OCI-LY1 (cell line): ENCODE measurements around the gene METTL21A.

Source experiments
- H2AFZ ChIP-seq: fragments of 200-600 bp; sonication (generic), shearing (Covaris generic); 2 replicates; pipeline ENCODE4 v1.6.0; 2014; ENCODE audit warnings: antibody characterized with exemption, mild to moderate bottlenecking, low read length
- H3F3A ChIP-seq: fragments of 200-600 bp; sonication (generic), shearing (Covaris generic); 2 replicates; pipeline ENCODE4 v1.6.0; 2014; ENCODE audit warnings: mild to moderate bottlenecking, antibody characterized with exemption, low read length, moderate library complexity; ENCODE audit not compliant: insufficient read depth
- H3K27ac ChIP-seq: fragments of 200-600 bp; sonication (generic); 2 replicates; pipeline ENCODE4 v1.5.1; 2014; ENCODE audit warnings: low read length, mixed run types, mild to moderate bottlenecking, low read depth; ENCODE audit not compliant: poor library complexity, severe bottlenecking
- H3K27me3 ChIP-seq: fragments of 200-600 bp; sonication (generic); 2 replicates; pipeline ENCODE4 v1.6.0; 2014; ENCODE audit warnings: antibody characterized with exemption, mild to moderate bottlenecking, low read length, moderate library complexity; ENCODE audit not compliant: insufficient read depth
- H3K36me3 ChIP-seq: fragments of 200-600 bp; sonication (generic); 2 replicates; pipeline ENCODE4 v1.6.1; 2014; ENCODE audit warnings: mild to moderate bottlenecking, antibody characterized with exemption, low read length, moderate library complexity, mixed read lengths; ENCODE audit not compliant: insufficient read depth
- H3K4me1 ChIP-seq: fragments of 200-600 bp; sonication (generic); 2 replicates; pipeline ENCODE4 v1.5.1; 2014; ENCODE audit warnings: mild to moderate bottlenecking, low read length, moderate library complexity; ENCODE audit not compliant: insufficient read depth, severe bottlenecking
- H3K4me2 ChIP-seq: fragments of 200-600 bp; sonication (generic), shearing (Covaris generic); 2 replicates; pipeline ENCODE4 v1.6.1; 2014; ENCODE audit warnings: low read length
- H3K4me3 ChIP-seq: fragments of 200-600 bp; sonication (generic); 2 replicates; pipeline ENCODE4 v1.5.1; 2014; ENCODE audit warnings: low read length, low read depth, mild to moderate bottlenecking, mixed read lengths; ENCODE audit not compliant: poor library complexity, severe bottlenecking
- H3K79me2 ChIP-seq: fragments of 200-600 bp; shearing (Covaris generic); 2 replicates; pipeline ENCODE4 v1.6.1; 2016; ENCODE audit warnings: mixed run types, low read length, mixed read lengths; ENCODE audit not compliant: insufficient read depth
- H3K9ac ChIP-seq: fragments of 200-600 bp; sonication (generic), shearing (Covaris generic); 2 replicates; pipeline ENCODE4 v1.6.1; 2014; ENCODE audit warnings: mild to moderate bottlenecking, low read length, mixed read lengths
- H3K9me2 ChIP-seq: fragments of 200-600 bp; sonication (generic), shearing (Covaris generic); 2 replicates; pipeline ENCODE4 v1.6.1; 2014; ENCODE audit warnings: low read depth, mild to moderate bottlenecking, low read length, mixed read lengths
- H3K9me3 ChIP-seq: fragments of 200-600 bp; shearing (Covaris generic); 2 replicates; pipeline ENCODE4 v1.6.1; 2014; ENCODE audit warnings: low read length, mixed read lengths
- H4K20me1 ChIP-seq: fragments of 200-600 bp; sonication (generic), shearing (Covaris generic); 2 replicates; pipeline ENCODE4 v1.6.0; 2016; ENCODE audit warnings: mild to moderate bottlenecking, low read length; ENCODE audit not compliant: insufficient read depth
- EZH2 ChIP-seq: fragments of 200-600 bp; sonication (generic), shearing (Covaris generic); IDR thresholded peaks from 2 replicates; pipeline ENCODE4 v1.8.0; 2017; ENCODE audit warnings: borderline replicate concordance, mixed run types, mild to moderate bottlenecking, antibody characterized with exemption, low read length, moderate library complexity, mixed read lengths
- TF ChIP-seq, protein P1 (sequence below): fragments of 200-600 bp; sonication (generic), shearing (Covaris generic); IDR thresholded peaks from 2 replicates; pipeline ENCODE4 v1.5.1; 2017; ENCODE audit warnings: mild to moderate bottlenecking, antibody characterized with exemption, low read length, moderate library complexity, mixed read lengths

Gene METTL21A

DNA sequence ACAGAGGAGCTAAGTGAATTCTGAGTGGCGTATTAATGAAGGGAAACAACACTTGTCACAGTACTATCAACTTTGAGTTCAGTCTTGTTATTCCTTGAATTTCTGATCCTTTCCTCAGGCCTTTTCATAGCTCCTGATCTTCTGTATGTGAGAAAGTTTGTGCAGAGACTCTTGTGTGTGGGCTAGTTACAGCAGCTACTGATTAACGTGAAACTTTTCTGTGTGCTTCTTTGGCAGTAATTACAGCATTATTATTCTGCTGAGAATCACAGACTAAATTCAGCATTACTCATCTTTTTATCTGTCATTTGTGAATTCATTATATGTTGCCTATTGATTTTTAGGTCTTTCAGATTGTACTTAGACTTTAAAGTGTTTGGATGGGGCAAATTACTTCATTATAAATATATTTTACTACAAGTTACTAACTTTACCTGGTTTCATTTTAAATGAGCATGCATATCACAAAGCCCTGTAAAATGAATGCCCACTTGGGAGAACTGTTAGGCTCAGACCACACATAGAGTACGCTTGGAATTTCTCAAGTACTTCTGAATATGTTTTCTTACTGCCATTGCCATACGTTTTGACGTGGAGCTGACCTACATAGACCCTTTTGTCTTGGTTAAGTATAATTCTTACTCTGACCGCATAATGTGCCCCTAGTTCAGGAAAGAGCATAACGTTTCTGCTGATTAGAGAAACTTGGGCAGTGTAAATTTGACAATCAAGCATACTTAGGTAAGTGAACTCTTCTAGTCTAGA, 59.3 kb downstream of the METTL21A start:
- TF ChIP-seq EZH2, result no peak
- TF ChIP-seq, protein P1, sequence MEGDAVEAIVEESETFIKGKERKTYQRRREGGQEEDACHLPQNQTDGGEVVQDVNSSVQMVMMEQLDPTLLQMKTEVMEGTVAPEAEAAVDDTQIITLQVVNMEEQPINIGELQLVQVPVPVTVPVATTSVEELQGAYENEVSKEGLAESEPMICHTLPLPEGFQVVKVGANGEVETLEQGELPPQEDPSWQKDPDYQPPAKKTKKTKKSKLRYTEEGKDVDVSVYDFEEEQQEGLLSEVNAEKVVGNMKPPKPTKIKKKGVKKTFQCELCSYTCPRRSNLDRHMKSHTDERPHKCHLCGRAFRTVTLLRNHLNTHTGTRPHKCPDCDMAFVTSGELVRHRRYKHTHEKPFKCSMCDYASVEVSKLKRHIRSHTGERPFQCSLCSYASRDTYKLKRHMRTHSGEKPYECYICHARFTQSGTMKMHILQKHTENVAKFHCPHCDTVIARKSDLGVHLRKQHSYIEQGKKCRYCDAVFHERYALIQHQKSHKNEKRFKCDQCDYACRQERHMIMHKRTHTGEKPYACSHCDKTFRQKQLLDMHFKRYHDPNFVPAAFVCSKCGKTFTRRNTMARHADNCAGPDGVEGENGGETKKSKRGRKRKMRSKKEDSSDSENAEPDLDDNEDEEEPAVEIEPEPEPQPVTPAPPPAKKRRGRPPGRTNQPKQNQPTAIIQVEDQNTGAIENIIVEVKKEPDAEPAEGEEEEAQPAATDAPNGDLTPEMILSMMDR, result no peak
- peaks cover 70% of the 10 kb centered on the region for H3K36me3 ChIP-seq

More for the DNA sequence above, 59.3 kb downstream of the METTL21A start:
- H4K20me1 ChIP-seq, result no peaks in the 10 kb centered on the region
- no peaks in the 10 kb centered on the region for H3K27me3 ChIP-seq
- no peaks in the 10 kb centered on the region for H3K79me2 ChIP-seq
- H3K9ac ChIP-seq, result no peak overlapping the region
- no peak overlapping the region for H3K4me2 ChIP-seq
- H3K4me1 ChIP-seq, result no peaks in the 10 kb centered on the region
- H3K4me3 ChIP-seq, result no peak overlapping the region
- H3K9me3 ChIP-seq, result no peaks in the 10 kb centered on the region
- H2AFZ ChIP-seq, result no peak overlapping the region
- H3K27ac ChIP-seq, result no peak overlapping the region
- no peaks in the 10 kb centered on the region for H3K9me2 ChIP-seq
- 0 out of 2 replicates have a peak, but pooled peaks cover 3% of the 10 kb centered on the region for H3F3A ChIP-seq
